NCI-H1930 (cell line): Measurements from ENCODE around the gene MYL12B.
"Not testable (repeated sequence)": the region's sequence is repeated elsewhere in the genome, so short reads cannot be mapped to it uniquely, and the experiment has no call there.

Source experiments
- DNase-seq, 2 experiments: peaks; one replicate each; lab custom pipeline; 2025; lab: John Stamatoyannopoulos, UW

Gene MYL12B

GRCh38 chr18:3262234-3263131 lies 550 bp downstream of the MYL12B start:
- no peak for DNase-seq

GRCh38 chr18:3263132-3263700 lies 1.3 kb downstream of the MYL12B start:
- no peak for DNase-seq

GRCh38 chr18:3264362-3264761 lies 2.4 kb downstream of the MYL12B start:
- DNase-seq: no peak

GRCh38 chr18:3265564-3266033 lies 3.7 kb downstream of the MYL12B start:
- no peak for DNase-seq

- DNase-seq: no peak
Measured at GRCh38 chr18:3266062-3266608, 4.2 kb downstream of the MYL12B start.

GRCh38 chr18:3268306-3268705 lies 6.4 kb downstream of the MYL12B start:
- no peak for DNase-seq

GRCh38 chr18:3269241-3269913 lies 7.4 kb downstream of the MYL12B start:
- no peak for DNase-seq

- no peak for DNase-seq
Measured at GRCh38 chr18:3269914-3270299, 8.0 kb downstream of the MYL12B start.

GRCh38 chr18:3273042-3273441 lies 11.1 kb downstream of the MYL12B start:
- DNase-seq: no peak

GRCh38 chr18:3277643-3278213 lies 15.8 kb downstream of the MYL12B start:
- not testable (repeated sequence) for DNase-seq

GRCh38 chr18:3279201-3280185 lies 17.6 kb downstream of the MYL12B start:
- DNase-seq: no peak

GRCh38 chr18:3281456-3282400 lies 19.8 kb downstream of the MYL12B start:
- DNase-seq: peak; percentile 19 to 64

- no peak for DNase-seq
Measured at GRCh38 chr18:3283253-3283863, 21.4 kb downstream of the MYL12B start.

- DNase-seq: no peak
Measured at GRCh38 chr18:3283908-3284307, 22.0 kb downstream of the MYL12B start.

- no peak for DNase-seq
Measured at GRCh38 chr18:3284501-3284900, 22.6 kb downstream of the MYL12B start.

GRCh38 chr18:3286159-3286558 lies 24.2 kb downstream of the MYL12B start:
- no peak for DNase-seq

GRCh38 chr18:3293196-3293951 lies 31.4 kb downstream of the MYL12B start:
- DNase-seq: no peak

GRCh38 chr18:3294435-3295080 lies 32.6 kb downstream of the MYL12B start:
- peak in 1 of 2 experiments; percentile 25 for DNase-seq
